HCT116 (cell line): ENCODE data around the gene UBAC2. TPM values are rescaled to one million over a fixed set of nuclear protein-coding genes. Genes with fewer than 3 reads are reported as not detected.

Source experiments
- ATAC-seq: fragments of 200-7000 bp; cut with Tn5 transposase; 2 replicates; pipeline ENCODE4 v1.9.1; 2020; ENCODE audit warnings: mild to moderate bottlenecking, moderate library complexity
- BruUV-seq: library from RNA; stranded (reverse); fragments of 400-500 nt; replicated peaks from 2 replicates; lab custom pipeline; 2021; lab: Mats Ljungman, UMichigan
- CTCF ChIA-PET: fragments of 300-600 bp; sonication (Branson Sonifier 250); formaldehyde crosslinking; loops from one replicate; lab custom pipeline; 2021; ENCODE audit warnings: antibody characterized with exemption; lab: Charles Lee
- POLR2A ChIA-PET: fragments of 300-600, 350-600 bp; sonication (Branson Sonifier 250); formaldehyde crosslinking; loops from one replicate; lab custom pipeline; 2021; ENCODE audit warnings: antibody characterized with exemption; lab: Charles Lee
- RAD21 ChIA-PET, 2 experiments: fragments of 300-600 bp; sonication (Branson Sonifier 250); formaldehyde crosslinking; loops; one replicate each; lab custom pipeline; 2023; ENCODE audit warnings: low total read pairs in 2 of 2; ENCODE audit not compliant: uncharacterized antibody in 2 of 2, unreplicated experiment in 2 of 2, low non-redundant PET in 1 of 2; lab: Charles Lee
- DNase-seq: peaks from one replicate; pipeline ENCODE4 v3.0.0-alpha.2; 2010; ENCODE audit warnings: low read depth, low spot score
- H2AFZ ChIP-seq: fragments of 200-600 bp; shearing (Covaris generic), sonication (generic); 2 replicates; pipeline ENCODE4 v1.6.1; 2017; ENCODE audit warnings: low read depth, mixed run types, mixed read lengths, antibody characterized with exemption, low read length; ENCODE audit not compliant: poor library complexity, severe bottlenecking
- H3K27ac ChIP-seq: 2 replicates; pipeline ENCODE4 v1.5.1; 2012; ENCODE audit warnings: low read depth, low read length
- H3K27me3 ChIP-seq: fragments of 200-600 bp; sonication (generic); 2 replicates; pipeline ENCODE4 v1.6.1; 2016; ENCODE audit warnings: mixed run types, low read length, mixed read lengths; ENCODE audit not compliant: insufficient read depth
- H3K36me3 ChIP-seq, 2 experiments: fragments of 200-500 bp in 1 of 2; fragments of 200-600 bp in 1 of 2; sonication (Bioruptor generic) in 1 of 2; sonication (generic) in 1 of 2; 2 replicates each; pipeline versions ENCODE4 v1.5.1 to v1.6.1; 2014 to 2016; ENCODE audit warnings: low read length in 2 of 2, inconsistent platforms in 1 of 2, mixed read lengths in 1 of 2, mixed run types in 1 of 2; ENCODE audit not compliant: insufficient read depth in 2 of 2, control insufficient read depth in 1 of 2
- H3K4me1 ChIP-seq, 2 experiments: fragments of 200-600 bp in 1 of 2; sonication (generic) in 1 of 2; 2 replicates each; pipeline versions ENCODE4 v1.5.1 to v1.6.1; 2012 to 2017; ENCODE audit warnings: low read length in 2 of 2, inconsistent platforms in 1 of 2, mild to moderate bottlenecking in 1 of 2, mixed read lengths in 1 of 2, mixed run types in 1 of 2, moderate library complexity in 1 of 2; ENCODE audit not compliant: insufficient read depth in 2 of 2, control insufficient read depth in 1 of 2
- H3K4me2 ChIP-seq: fragments of 200-600 bp; sonication (generic); 2 replicates; pipeline ENCODE4 v1.6.1; 2017; ENCODE audit warnings: mixed run types, low read length, mixed read lengths
- H3K4me3 ChIP-seq, 2 experiments: fragments of 200-600 bp in 1 of 2; sonication (generic) in 1 of 2; replicated peaks in 1 of 2; 2 replicates each; pipeline ENCODE4 v1.5.1; 2011 to 2016; ENCODE audit warnings: low read length in 2 of 2, control low read depth in 1 of 2, low read depth in 1 of 2, mild to moderate bottlenecking in 1 of 2, mixed read lengths in 1 of 2, mixed run types in 1 of 2
- H3K79me2 ChIP-seq: fragments of 200-600 bp; sonication (generic); 2 replicates; pipeline ENCODE4 v1.6.1; 2017; ENCODE audit warnings: mild to moderate bottlenecking, mixed run types, low read length, moderate library complexity, mixed read lengths; ENCODE audit not compliant: insufficient read depth
- H3K9ac ChIP-seq: fragments of 200-600 bp; sonication (generic); 2 replicates; pipeline ENCODE4 v1.6.1; 2016; ENCODE audit warnings: low read length, mixed read lengths
- H3K9me2 ChIP-seq: fragments of 200-600 bp; sonication (generic), shearing (Covaris generic); 2 replicates; pipeline ENCODE4 v1.6.1; 2017; ENCODE audit warnings: mixed run types, mild to moderate bottlenecking, moderate library complexity; ENCODE audit not compliant: insufficient read depth
- H3K9me3 ChIP-seq, 2 experiments: fragments of 200-500 bp in 1 of 2; fragments of 200-600 bp in 1 of 2; sonication (Bioruptor generic) in 1 of 2; sonication (generic) in 1 of 2; 2 replicates each; pipeline ENCODE4 v1.6.1; 2014 to 2017; ENCODE audit warnings: low read length in 2 of 2, mixed read lengths in 2 of 2, inconsistent platforms in 1 of 2, low read depth in 1 of 2, mild to moderate bottlenecking in 1 of 2, mixed run types in 1 of 2, moderate library complexity in 1 of 2; ENCODE audit not compliant: control insufficient read depth in 1 of 2, insufficient read depth in 1 of 2
- H4K20me1 ChIP-seq: fragments of 200-600 bp; sonication (generic), shearing (Covaris generic); 2 replicates; pipeline ENCODE4 v1.6.1; 2017; ENCODE audit warnings: mixed run types, mild to moderate bottlenecking, moderate library complexity; ENCODE audit not compliant: insufficient read depth
- CBX3 ChIP-seq: IDR thresholded peaks from 2 replicates; pipeline ENCODE4 v1.6.1; 2012; ENCODE audit warnings: low read depth
- ELF1 ChIP-seq: IDR thresholded peaks from 2 replicates; pipeline ENCODE4 v1.6.1; 2012; ENCODE audit warnings: low read depth, borderline replicate concordance
- FOSL1 ChIP-seq: IDR thresholded peaks from 2 replicates; pipeline ENCODE4 v1.6.1; 2012; ENCODE audit warnings: low read depth
- JUND ChIP-seq: IDR thresholded peaks from 2 replicates; pipeline ENCODE4 v1.6.1; 2012
- POLR2A ChIP-seq: IDR thresholded peaks from 2 replicates; pipeline ENCODE4 v1.7.0; 2011; ENCODE audit warnings: borderline replicate concordance; ENCODE audit not compliant: insufficient read depth, insufficient read length; ENCODE audit errors: extremely low read depth
- POLR2AphosphoS5 ChIP-seq: IDR thresholded peaks from 2 replicates; pipeline ENCODE4 v1.6.1; 2011; ENCODE audit warnings: mild to moderate bottlenecking, low read depth, low read length, moderate library complexity
- RAD21 ChIP-seq: IDR thresholded peaks from 2 replicates; pipeline ENCODE4 v1.6.1; 2012; ENCODE audit warnings: low read depth, mild to moderate bottlenecking
- REST ChIP-seq: IDR thresholded peaks from 2 replicates; pipeline ENCODE4 v1.6.1; 2012; ENCODE audit warnings: low read depth
- SP1 ChIP-seq: IDR thresholded peaks from 2 replicates; pipeline ENCODE4 v1.6.1; 2012; ENCODE audit warnings: low read depth
- YY1 ChIP-seq: IDR thresholded peaks from 2 replicates; pipeline ENCODE4 v1.6.1; 2011; ENCODE audit warnings: low read length, low read depth, moderate library complexity, mild to moderate bottlenecking; ENCODE audit not compliant: insufficient replicate concordance; ENCODE audit errors: extremely low read depth
- intact Hi-C: fragments of 100-400 bp; cut with micrococcal nuclease; formaldehyde crosslinking; loops from 2 replicates; pipeline ENCODE4 v1.10.0; 2022
- total RNA-seq: library from RNA; stranded (reverse); gene quantifications from one replicate; pipeline ENCODE4 v1.2.1, GENCODE V29; 2021; ENCODE audit not compliant: unreplicated experiment
- TF ChIP-seq, protein P1 (sequence below), 3 experiments: fragments of 200-600 bp in 1 of 3; sonication (generic) in 1 of 3; IDR thresholded peaks in 2 of 3; conservative IDR thresholded peaks in 1 of 3; 2 replicates each; pipeline ENCODE4 v1.5.1; 2012 to 2017; ENCODE audit warnings: low read depth in 2 of 3, low read length in 2 of 3, antibody characterized with exemption in 1 of 3, borderline replicate concordance in 1 of 3, control low read depth in 1 of 3, mild to moderate bottlenecking in 1 of 3, mixed read lengths in 1 of 3, mixed run types in 1 of 3, moderate library complexity in 1 of 3; ENCODE audit not compliant: insufficient read depth in 1 of 3

The UBAC2 gene
- total RNA-seq, 1 experiment from 2014 or later: 67.4 TPM

DNA sequence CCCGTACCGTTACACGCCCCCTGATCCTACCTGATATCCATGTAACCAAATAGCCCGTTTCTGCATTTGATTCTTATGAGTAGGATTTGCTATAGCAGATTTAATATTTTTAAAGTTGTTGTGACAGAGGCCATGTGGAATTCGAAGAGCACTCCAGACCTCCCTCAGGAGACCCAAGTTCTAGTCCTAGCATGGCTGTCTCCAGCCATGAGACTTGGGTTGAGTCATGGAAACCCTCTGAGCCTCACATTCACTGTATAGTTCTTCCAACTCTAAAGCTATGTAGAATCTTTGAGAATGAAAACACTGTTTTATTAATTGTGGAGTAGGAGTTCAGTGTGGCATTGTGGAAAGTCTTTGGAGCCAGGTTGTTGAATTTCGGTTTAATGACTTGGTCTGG, 114.5 kb downstream of the UBAC2 start:
- TF ChIP-seq POLR2AphosphoS5 (no peak), RAD21 (no peak), POLR2A (no peak), YY1 (no peak)

GRCh38 chr13:99316224-99316623, 115.6 kb downstream of the UBAC2 start:
- H3K9me2 ChIP-seq: no peaks in the 10 kb centered on the region
- H3K4me1 ChIP-seq: peaks cover 85 to 99% of the 10 kb centered on the region in 2 experiments
- H3K9me3 ChIP-seq: no peaks in the 10 kb centered on the region
- intact Hi-C loops: no loop called here
- H3K27me3 ChIP-seq: no peaks in the 10 kb centered on the region
- no peak overlapping the region for H2AFZ ChIP-seq
- CTCF ChIA-PET: interaction anchor here (1.7 kb wide), 1 partner anchor 46 kb away, joined by 4 read pairs; no protein-coding TSS in a partner anchor
- H4K20me1 ChIP-seq: no peaks in the 10 kb centered on the region
- 0 out of 2 replicates have a peak overlapping the region, but pooled peaks have one; percentile 43 for H3K9ac ChIP-seq
- DNase-seq: no peak
- H3K4me2 ChIP-seq: peak overlapping the region; percentile 68
- BruUV-seq: no TSS peak
- POLR2A ChIA-PET: no interaction called here
- H3K4me3 ChIP-seq: no peak overlapping the region
- peak overlapping the region; percentile 70; the same call in 1 of the 2 replicates for H3K27ac ChIP-seq
- peaks cover 25% of the 10 kb centered on the region for H3K79me2 ChIP-seq
- ATAC-seq: no peak
- TF ChIP-seq, protein P1, sequence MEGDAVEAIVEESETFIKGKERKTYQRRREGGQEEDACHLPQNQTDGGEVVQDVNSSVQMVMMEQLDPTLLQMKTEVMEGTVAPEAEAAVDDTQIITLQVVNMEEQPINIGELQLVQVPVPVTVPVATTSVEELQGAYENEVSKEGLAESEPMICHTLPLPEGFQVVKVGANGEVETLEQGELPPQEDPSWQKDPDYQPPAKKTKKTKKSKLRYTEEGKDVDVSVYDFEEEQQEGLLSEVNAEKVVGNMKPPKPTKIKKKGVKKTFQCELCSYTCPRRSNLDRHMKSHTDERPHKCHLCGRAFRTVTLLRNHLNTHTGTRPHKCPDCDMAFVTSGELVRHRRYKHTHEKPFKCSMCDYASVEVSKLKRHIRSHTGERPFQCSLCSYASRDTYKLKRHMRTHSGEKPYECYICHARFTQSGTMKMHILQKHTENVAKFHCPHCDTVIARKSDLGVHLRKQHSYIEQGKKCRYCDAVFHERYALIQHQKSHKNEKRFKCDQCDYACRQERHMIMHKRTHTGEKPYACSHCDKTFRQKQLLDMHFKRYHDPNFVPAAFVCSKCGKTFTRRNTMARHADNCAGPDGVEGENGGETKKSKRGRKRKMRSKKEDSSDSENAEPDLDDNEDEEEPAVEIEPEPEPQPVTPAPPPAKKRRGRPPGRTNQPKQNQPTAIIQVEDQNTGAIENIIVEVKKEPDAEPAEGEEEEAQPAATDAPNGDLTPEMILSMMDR (IDR thresholded peaks at IDR 0.05 in 2 of 3, conservative IDR thresholded peaks at IDR 0.05 in 1 of 3; ENCODE audit: borderline replicate concordance in 1 of 3, insufficient read depth in 1 of 3, low read depth in 2 of 3, low read length in 2 of 3): no peak
- TF ChIP-seq REST (no peak), ELF1 (no peak), RAD21 (no peak), FOSL1 (no peak), JUND (no peak), CBX3 (no peak), SP1 (no peak), POLR2AphosphoS5 (no peak)
- RAD21 ChIA-PET: no interaction called here
- no peaks in the 10 kb centered on the region for H3K36me3 ChIP-seq

More for the DNA sequence above, 114.5 kb downstream of the UBAC2 start:
- TSS peak; percentile 86 for BruUV-seq
- Histone ChIP-seq H3K9me2 (no peaks in the 10 kb centered on the region), H3K27ac (peak overlapping the region; percentile 70), H3K9ac (peak overlapping the region; percentile 61), H3K9me3 (no peaks in the 10 kb centered on the region), H3K27me3 (no peaks in the 10 kb centered on the region), H3K4me3 (peak overlapping the region in 1 of 2 experiments; percentile 25; a peak in 3 of 4 replicates), H3K4me1 (peaks cover 85 to 99% of the 10 kb centered on the region in 2 experiments), H4K20me1 (no peaks in the 10 kb centered on the region), H3K36me3 (no peaks in the 10 kb centered on the region), H3K4me2 (peak overlapping the region; percentile 68), H2AFZ (no peak overlapping the region), H3K79me2 (peaks cover 27% of the 10 kb centered on the region)
- RAD21 ChIA-PET: no interaction called here
- intact Hi-C loops: no loop called here
- CTCF ChIA-PET: no interaction called here
- POLR2A ChIA-PET: no interaction called here
- ATAC-seq: peak; percentile 33
- DNase-seq: no peak
